Gastrocnemius medialis (tissue), 4 donors: ENCODE data around the gene EXTL2.

Experiments used
- CTCF ChIP-seq, 5 experiments: fragments of 450-650 bp in 3 of 5; fragments of 200-600 bp in 2 of 5; sonication (generic) in 2 of 5; IDR thresholded peaks in 4 of 5; conservative IDR thresholded peaks in 1 of 5; 1 replicate in 4 of 5; 2 replicates in 1 of 5; pipeline ENCODE4 v1.5.1; 2016 to 2019; ENCODE audit warnings: antibody characterized with exemption in 5 of 5, mild to moderate bottlenecking in 3 of 5, moderate library complexity in 3 of 5
- POLR2A ChIP-seq, 2 donors: fragments of 450-650 bp; IDR thresholded peaks; one replicate each; pipeline ENCODE4 v1.6.1; 2017; ENCODE audit warnings: antibody characterized with exemption in 2 of 2, mild to moderate bottlenecking in 2 of 2, moderate library complexity in 2 of 2

- TF ChIP-seq POLR2A (IDR thresholded peaks at IDR 0.05): no peak
- TF ChIP-seq CTCF (IDR thresholded peaks at IDR 0.05 in 4 of 5, conservative IDR thresholded peaks at IDR 0.05 in 1 of 5): no peak
Measured at GRCh38 chr1:100882698-100883097, 11.9 kb downstream of the EXTL2 start.
